EL (cell line): ENCODE results near the gene FYCO1.
"Not testable (repeated sequence)": the region's sequence is repeated elsewhere in the genome, so short reads cannot be mapped to it uniquely, and the experiment has no call there.

Source experiments
- DNase-seq: peaks from one replicate; pipeline ENCODE4 v3.0.0-alpha.2; 2016

Gene FYCO1

DNA sequence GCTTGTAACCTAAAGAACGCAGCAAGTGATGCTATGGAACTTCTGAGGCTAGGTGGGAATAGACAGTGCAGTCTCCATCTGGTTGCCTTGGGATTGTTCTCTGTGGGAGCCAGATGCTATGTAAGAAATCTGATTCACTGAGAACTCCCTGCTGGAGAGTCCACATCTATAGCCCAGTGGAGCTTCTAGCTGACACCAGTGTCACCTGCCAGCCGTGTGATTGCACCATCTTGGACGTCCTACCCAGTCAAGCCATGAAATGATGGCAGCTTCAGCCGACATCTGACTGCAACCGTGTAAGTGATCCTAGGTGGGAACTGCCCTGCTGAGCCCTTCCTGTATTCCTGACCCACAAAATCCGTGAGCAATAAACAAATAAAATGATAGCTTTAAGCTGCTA is 12.4 kb upstream of the FYCO1 start:
- no peak for DNase-seq

GRCh38 chr3:46007280-46007679 is 11.7 kb upstream of the FYCO1 start:
- DNase-seq, result no peak

- peak; percentile 77 for DNase-seq
Observed at GRCh38 chr3:46006238-46007032, 10.8 kb upstream of the FYCO1 start.

- DNase-seq, result not testable (repeated sequence)
Observed at GRCh38 chr3:46003706-46004105, 8.1 kb upstream of the FYCO1 start.

DNA sequence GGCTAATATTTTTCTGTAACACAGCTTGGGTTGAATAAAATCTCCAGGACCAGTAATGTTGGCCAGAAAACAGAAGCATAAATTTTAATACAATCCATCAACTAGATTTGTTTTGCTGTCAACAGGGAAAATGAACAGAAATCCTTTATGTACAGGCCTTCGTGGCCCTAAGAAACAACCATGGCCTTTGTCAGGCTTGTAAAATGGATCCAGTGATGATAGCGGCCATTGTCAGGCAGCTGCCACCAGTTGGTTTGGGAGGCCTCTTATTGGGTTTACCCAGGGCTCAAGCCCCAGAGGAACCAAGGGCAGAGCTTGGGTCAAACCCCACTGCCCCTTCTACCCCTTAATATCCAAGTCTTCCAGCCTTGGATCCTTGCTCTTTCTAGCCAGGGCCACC is 5.6 kb upstream of the FYCO1 start:
- no peak for DNase-seq

DNA sequence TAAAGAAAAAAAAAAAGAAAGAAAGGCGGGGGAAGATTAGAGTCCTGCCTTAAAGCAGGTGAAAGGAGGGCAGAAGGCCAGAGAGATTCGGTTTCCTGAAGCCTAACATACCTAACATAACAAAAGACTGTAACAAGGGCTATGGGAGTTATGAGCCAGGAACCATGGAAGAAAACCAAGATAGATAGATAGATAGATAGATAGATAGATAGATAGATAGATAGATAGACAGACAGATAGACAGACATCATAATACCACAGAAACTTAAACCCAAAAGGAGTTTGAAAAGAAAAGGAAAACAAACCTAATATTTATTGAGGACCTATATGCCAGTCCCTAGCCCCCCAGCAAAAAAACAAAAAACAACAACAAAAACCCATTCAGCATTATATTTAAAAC is 2.3 kb upstream of the FYCO1 start:
- no peak for DNase-seq

- not testable (repeated sequence) for DNase-seq
Observed at GRCh38 chr3:45997499-45997898, 1.9 kb upstream of the FYCO1 start.

- no peak for DNase-seq
Observed at GRCh38 chr3:45994419-45995235, 997 bp downstream of the FYCO1 start.

DNA sequence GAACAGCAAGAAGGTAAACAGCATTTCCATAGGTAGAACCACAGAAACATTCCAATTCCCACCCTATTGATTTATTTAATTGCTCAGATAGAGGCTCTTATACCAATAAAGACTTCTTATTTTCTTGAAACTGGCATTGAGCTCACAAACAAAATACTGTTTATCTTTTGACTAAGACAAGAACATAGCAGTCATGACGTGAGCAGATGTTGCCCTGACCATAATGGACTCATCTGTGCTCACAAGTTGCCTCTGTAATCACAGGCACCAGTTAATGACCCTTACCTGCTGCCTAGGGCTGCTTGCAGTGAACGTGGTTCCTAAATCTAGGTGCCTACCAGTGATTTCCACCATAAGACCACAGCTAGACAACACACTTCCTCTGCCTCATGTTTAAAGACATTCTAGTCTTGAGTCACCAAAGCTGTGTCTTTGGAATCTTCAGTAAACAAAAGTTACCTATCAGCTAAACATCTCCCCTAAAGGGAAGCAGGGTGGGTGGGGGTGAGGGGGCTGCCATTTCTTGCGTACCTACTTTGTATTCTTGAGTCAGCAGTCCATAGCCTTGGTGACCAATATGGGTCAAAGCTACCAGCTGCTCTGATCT is 2.1 kb downstream of the FYCO1 start:
- DNase-seq, result no peak

- peak; percentile 88 for DNase-seq
Observed at GRCh38 chr3:45992821-45993221, 2.8 kb downstream of the FYCO1 start.

DNA sequence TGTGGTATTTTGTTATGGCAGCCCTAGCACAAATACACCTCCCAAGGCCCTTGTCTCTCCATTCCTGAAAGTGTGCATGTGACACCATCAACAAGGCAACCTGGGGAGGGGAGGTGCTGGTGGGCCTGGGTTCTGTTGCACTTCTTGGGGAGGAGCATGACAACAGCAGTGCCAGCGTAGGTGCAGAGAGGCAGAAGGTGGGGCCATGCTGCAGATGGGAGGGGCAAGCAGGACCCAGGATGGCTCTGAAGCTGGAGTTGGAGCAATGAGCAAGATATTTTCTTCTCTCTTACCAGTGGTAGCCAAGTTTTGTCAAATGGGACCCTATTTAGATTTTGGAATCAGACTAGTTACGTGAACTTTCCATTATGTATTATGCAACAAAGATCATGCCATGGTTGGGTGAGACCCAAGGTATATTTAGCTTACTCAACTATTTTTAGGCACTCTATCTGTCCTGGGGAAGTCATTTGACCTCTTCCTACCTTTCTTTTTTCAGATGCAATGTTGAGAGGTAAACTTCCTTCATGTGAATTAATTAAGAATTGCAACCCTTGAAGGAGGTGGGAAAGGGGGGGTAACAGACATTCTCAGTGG is 3.4 kb downstream of the FYCO1 start:
- no peak for DNase-seq

DNA sequence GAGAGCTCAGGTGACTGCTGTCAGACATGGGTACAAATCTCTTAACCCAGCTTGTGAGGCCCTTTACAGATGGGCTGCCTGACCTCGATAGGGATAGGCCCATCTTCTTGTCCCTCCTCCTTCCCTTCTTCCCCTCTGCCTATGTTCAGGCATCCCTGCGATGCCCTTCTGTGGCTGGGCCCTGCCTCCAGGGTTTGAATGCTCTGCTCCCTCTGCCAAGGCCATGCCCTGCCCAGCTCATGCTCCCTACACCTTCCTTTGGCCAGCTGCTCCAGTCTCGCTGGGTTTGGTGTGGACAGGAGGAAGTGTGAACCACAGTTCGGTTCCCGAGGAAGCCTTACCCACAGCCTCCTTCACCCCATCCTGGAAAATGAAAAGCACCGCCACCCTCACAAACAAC is 4.3 kb downstream of the FYCO1 start:
- DNase-seq, result no peak

GRCh38 chr3:45990181-45990580 is 5.4 kb downstream of the FYCO1 start:
- DNase-seq, result no peak

DNA sequence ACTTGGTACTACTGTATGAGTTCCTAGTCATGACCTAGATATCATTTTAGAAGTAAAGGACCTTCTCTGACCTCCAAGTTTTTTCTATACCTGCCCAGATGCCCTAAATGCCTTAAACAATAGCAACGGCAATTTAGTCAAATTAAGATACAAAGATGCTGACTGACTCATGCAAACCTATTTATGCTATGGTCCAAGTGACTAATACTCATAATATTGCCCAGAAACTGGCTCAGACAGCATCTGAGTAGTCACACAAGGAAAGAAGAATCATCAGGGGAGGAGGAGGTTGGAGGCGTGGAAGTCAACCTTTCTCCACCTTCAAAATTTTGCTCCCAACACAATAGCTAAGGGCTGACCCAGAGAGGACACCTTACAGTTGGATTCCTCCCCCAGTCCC is 6.8 kb downstream of the FYCO1 start:
- DNase-seq, result peak; percentile 83

GRCh38 chr3:45988362-45988761 is 7.3 kb downstream of the FYCO1 start:
- no peak for DNase-seq

- DNase-seq, result peak; percentile 46
Observed at GRCh38 chr3:45987368-45988291, 8.0 kb downstream of the FYCO1 start.

- peak; percentile 81 for DNase-seq
Observed at GRCh38 chr3:45986303-45986982, 9.2 kb downstream of the FYCO1 start.

GRCh38 chr3:45985532-45986302 is 9.9 kb downstream of the FYCO1 start:
- DNase-seq, result no peak

DNA sequence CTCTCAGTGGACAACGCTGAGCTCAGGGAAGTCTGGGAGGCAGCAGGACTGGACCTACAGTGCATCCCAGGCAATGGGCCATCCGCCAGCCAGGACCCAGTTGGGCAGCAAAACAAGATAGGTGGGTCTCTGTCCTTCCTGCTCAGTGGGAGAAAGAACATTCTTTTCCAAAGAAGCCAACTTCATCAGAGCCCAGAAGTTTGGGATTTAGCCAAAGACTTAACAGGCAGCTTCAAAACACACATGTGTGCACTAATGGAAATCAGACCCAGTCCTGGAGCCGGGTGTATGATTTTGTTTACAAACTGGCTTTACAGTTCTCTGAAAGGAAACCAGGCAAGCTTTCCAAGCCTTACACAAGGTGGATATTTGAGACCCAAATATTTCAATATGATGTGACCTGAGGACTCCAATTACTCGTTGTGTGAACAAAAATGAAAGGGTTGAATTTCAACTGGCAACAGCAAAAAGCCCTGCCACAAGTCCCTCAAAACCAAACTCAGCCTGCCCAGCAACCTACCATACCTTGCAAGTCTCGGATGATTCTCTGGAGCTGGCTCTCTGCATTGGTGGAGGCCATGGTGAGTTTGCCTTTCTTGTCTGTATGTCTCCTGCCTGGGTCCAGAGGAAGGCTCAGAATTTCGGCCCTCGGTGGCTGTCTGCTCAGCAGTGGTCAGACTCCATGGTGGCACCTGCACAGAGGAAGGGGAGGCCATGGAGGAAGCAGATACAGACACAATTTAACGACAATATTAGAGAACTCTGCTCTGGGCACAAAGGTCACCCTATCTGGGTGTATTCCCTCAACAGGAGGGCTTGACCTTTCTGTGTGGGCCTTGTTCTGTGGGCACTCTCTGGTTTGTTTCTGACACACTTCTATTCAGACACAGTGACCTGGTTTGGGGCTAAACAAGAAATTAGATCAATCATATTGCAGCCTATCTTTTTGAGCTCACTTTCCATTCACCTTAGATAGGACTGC is 11.0 kb downstream of the FYCO1 start:
- DNase-seq, result no peak

DNA sequence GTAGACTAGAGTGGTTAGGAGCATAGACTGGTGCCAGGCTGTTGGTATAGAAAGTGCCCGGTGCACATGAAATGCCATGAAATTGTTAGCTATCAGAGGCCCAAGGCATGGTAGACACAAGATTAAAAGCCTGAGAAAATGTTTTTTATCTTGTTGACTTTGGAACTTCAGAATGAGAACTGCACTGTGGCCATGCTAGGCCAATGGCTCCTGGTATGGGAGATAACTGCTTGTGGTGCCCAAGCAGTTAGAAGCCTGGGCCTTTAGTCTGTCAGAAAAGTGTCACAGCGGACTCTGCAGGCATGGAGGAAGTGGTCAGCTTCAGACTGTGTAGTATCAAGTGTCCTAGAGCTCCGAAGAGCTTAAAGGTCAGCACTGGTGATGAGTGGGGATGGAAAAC is 11.9 kb downstream of the FYCO1 start:
- no peak for DNase-seq
